GM12878 (cell line): ENCODE data around the gene GJC1. TPM values are rescaled to one million over a fixed set of nuclear protein-coding genes. Genes with fewer than 3 reads are reported as not detected.

Experiments
- ATAC-seq: fragments of 200-7000 bp; cut with Tn5 transposase; 3 replicates; pipeline ENCODE4 v1.9.1; 2020; ENCODE audit warnings: mild to moderate bottlenecking, moderate library complexity
- BruUV-seq: library from RNA; stranded (reverse); fragments of 400-500 nt; replicated peaks from 2 replicates; lab custom pipeline; 2021; lab: Mats Ljungman, UMichigan
- CTCF ChIA-PET: fragments of 300-600 bp; sonication (Branson Sonifier 250); formaldehyde crosslinking; extraction: SDS; loops from one replicate; lab custom pipeline; 2021; ENCODE audit warnings: inconsistent platforms; lab: Yijun Ruan, JAX
- POLR2A ChIA-PET: fragments of 350-600 bp; formaldehyde crosslinking; extraction: SDS; loops from one replicate; lab custom pipeline; 2021; ENCODE audit warnings: inconsistent platforms; lab: Charles Lee
- RAD21 ChIA-PET: fragments of 300-600 bp; sonication (Branson Sonifier 250); formaldehyde crosslinking; loops from one replicate; lab custom pipeline; 2023; ENCODE audit warnings: antibody characterized with exemption; ENCODE audit not compliant: unreplicated experiment; lab: Charles Lee
- SMC1A ChIA-PET: fragments of 300-600 bp; sonication (Branson Sonifier 250); formaldehyde crosslinking; loops from one replicate; lab custom pipeline; 2023; ENCODE audit not compliant: unreplicated experiment, uncharacterized antibody; lab: Charles Lee
- DNase-seq: peaks from one replicate; pipeline ENCODE4 v3.0.0-alpha.2; 2011; ENCODE audit warnings: low read depth, low spot score
- FAIRE-seq: peaks from 3 replicates; lab custom pipeline; 2011; peaks lifted over from hg19 to GRCh38; lab: Jason Lieb, UNC
- H2AFZ ChIP-seq: 2 replicates; pipeline ENCODE4 v1.6.0; 2011; ENCODE audit warnings: low read depth, low read length, control low read depth; ENCODE audit not compliant: control insufficient read depth
- H3K27ac ChIP-seq: 2 replicates; pipeline ENCODE4 v1.5.1; 2011; ENCODE audit warnings: control low read depth; ENCODE audit not compliant: control insufficient read depth, insufficient read depth
- H3K27me3 ChIP-seq, 2 experiments: replicated peaks in 1 of 2; 2 replicates each; pipeline versions ENCODE4 v1.6.0 to v1.6.1; 2011; ENCODE audit warnings: low read length in 1 of 2; ENCODE audit not compliant: control insufficient read depth in 2 of 2, insufficient read depth in 2 of 2
- H3K36me3 ChIP-seq, 2 experiments: 2 replicates each; pipeline ENCODE4 v1.5.1; 2011; ENCODE audit warnings: low read length in 1 of 2; ENCODE audit not compliant: control insufficient read depth in 2 of 2, insufficient read depth in 2 of 2
- H3K4me1 ChIP-seq: 2 replicates; pipeline ENCODE4 v1.6.1; 2011; ENCODE audit warnings: mild to moderate bottlenecking, low read length, moderate library complexity, mixed read lengths; ENCODE audit not compliant: control insufficient read depth, insufficient read depth
- H3K4me2 ChIP-seq: 2 replicates; pipeline ENCODE4 v1.6.0; 2011; ENCODE audit warnings: control low read depth; ENCODE audit not compliant: control insufficient read depth, insufficient read depth
- H3K4me3 ChIP-seq: fragments of 200-600 bp; sonication (generic); 2 replicates; pipeline ENCODE4 v1.5.1; 2016
- H3K79me2 ChIP-seq: 2 replicates; pipeline ENCODE4 v1.6.0; 2011; ENCODE audit warnings: low read length; ENCODE audit not compliant: control insufficient read depth, insufficient read depth
- H3K9ac ChIP-seq: 2 replicates; pipeline ENCODE4 v1.8.0; 2011; ENCODE audit warnings: low read length, control low read depth, mixed read lengths; ENCODE audit not compliant: control insufficient read depth, insufficient read depth
- H3K9me3 ChIP-seq: replicated peaks from 3 replicates; pipeline ENCODE4 v1.5.1; 2011; ENCODE audit warnings: mild to moderate bottlenecking, low read length; ENCODE audit not compliant: control insufficient read depth, insufficient read depth
- H4K20me1 ChIP-seq: 2 replicates; pipeline ENCODE4 v1.6.0; 2011; ENCODE audit not compliant: control insufficient read depth, insufficient read depth
- RAD21 ChIP-seq: IDR thresholded peaks from 2 replicates; pipeline ENCODE4 v1.6.1; 2011; ENCODE audit warnings: mild to moderate bottlenecking, low read depth, low read length, moderate library complexity; ENCODE audit not compliant: insufficient read depth
- SMC3 ChIP-seq: IDR thresholded peaks from 2 replicates; pipeline ENCODE4 v1.6.1; 2011; ENCODE audit warnings: low read length, improper control_type of control experiment, borderline replicate concordance
- SP1 ChIP-seq: IDR thresholded peaks from one replicate; pipeline ENCODE4 v1.6.1; 2011; ENCODE audit warnings: low read depth, low read length
- WGBS: methylation state at CpG from one replicate; pipeline ENCODE4 v1.1.6; 2016; ENCODE audit warnings: low lambda C conversion rate; ENCODE audit not compliant: insufficient replicate concordance, insufficient coverage; ENCODE audit errors: missing lambda C conversion rate; 5-methylcytosine and 5-hydroxymethylcytosine counted together
- in situ Hi-C: fragments of 300-500 bp; cut with MboI; formaldehyde crosslinking; loops from 9 replicates; pipeline ENCODE4 v1.14.3; 2018; ENCODE audit warnings: mixed read lengths
- intact Hi-C: fragments of 100-400 bp; cut with micrococcal nuclease; formaldehyde crosslinking; loops from one replicate; pipeline ENCODE4 v1.14.2; 2022; ENCODE audit not compliant: unreplicated experiment
- polyA plus RNA-seq, 11 experiments: library from polyadenylated mRNA; depleted of rRNA in 4 of 11; unstranded in 6 of 11; stranded (reverse) in 5 of 11; fragments of >200 nt; fragmentation: Nextera tagmentation in 4 of 11; fragmentation: Illumina TruSeq in 1 of 11; extraction: Ambion mirVana in 4 of 11; extraction: Trizol in 1 of 11; gene quantifications; 1 replicate in 1 of 11; 2 replicates in 10 of 11; pipeline versions ENCODE4 v1.2.1 to v1.2.3, GENCODE V29; 2011 to 2016; ENCODE audit warnings: inconsistent platforms in 2 of 11, missing spikeins in 2 of 11, low read depth in 1 of 11
- total RNA-seq, 4 experiments: library from RNA; depleted of rRNA in 3 of 4; stranded (reverse); fragments of >200 nt in 3 of 4; fragmentation: Illumina TruSeq in 1 of 4; extraction: Trizol in 1 of 4; gene quantifications; 2 replicates each; pipeline versions ENCODE4 v1.2.1 to v1.2.3, GENCODE V29; 2013 to 2021
- TF ChIP-seq, protein P1 (sequence below): IDR thresholded peaks from 2 replicates; pipeline ENCODE4 v1.6.1; 2012; ENCODE audit warnings: low read depth, low read length, improper control_type of control experiment
- TF ChIP-seq, protein P2 (sequence below), 3 experiments: IDR thresholded peaks in 2 of 3; conservative IDR thresholded peaks in 1 of 3; 2 replicates each; pipeline ENCODE4 v1.5.1; 2011; ENCODE audit warnings: low read depth in 3 of 3, low read length in 3 of 3, mild to moderate bottlenecking in 3 of 3, control low read depth in 2 of 3, moderate library complexity in 2 of 3, inconsistent platforms in 1 of 3, mixed read lengths in 1 of 3; ENCODE audit not compliant: control insufficient read depth in 2 of 3, insufficient read depth in 1 of 3; ENCODE audit errors: extremely low read depth in 1 of 3
- TF ChIP-seq, protein P3 (sequence below): fragments of 450-650 bp; formaldehyde crosslinking; IDR thresholded peaks from 2 replicates; pipeline ENCODE4 v1.5.0; 2022; ENCODE audit warnings: mild to moderate bottlenecking, missing genetic modification characterization

The GJC1 gene
- total and polyA plus RNA-seq, 10 of the 15 experiments (the other 5 are each of a cell fraction or from before 2014, with no cell fraction given): 0.37 to 3.4 (median 0.90) TPM

DNA sequence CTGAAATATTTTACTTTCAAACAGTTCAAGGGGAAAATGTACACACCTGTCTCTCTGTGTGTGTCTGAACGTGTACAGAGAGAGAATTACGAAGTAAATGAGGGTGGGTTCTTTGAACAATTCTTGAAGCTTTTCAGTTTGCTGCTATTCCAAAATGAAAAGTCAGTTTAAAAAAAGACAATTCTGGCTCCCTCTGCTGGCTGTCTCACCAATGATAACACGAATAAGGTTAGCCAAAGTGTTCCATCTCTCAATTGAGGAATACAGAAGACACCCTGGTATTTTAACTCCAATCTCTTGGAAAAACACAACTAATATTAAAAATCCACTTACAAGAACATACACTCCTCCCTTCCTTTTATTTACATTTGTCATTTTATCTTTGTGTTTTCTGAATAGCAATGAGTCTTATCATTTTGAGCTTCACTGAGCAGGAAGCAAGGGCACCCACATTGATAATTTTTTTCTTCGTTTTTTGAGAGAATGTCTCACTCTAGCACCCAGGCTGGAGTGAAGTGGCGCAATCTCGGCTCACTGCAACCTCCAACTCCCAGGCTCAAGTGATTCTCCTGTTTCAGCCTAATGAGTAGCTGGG lies 48.6 kb upstream of the GJC1 start:
- no peaks in the 10 kb centered on the region for H3K79me2 ChIP-seq
- DNase-seq: no peak
- CTCF ChIA-PET: interaction anchor here (0.6 to 2.5 kb wide), 21 partner anchors 9 to 355 kb away, joined by 3 to 21 read pairs (median 3); partner anchors contain the start of genes ACBD4 and EFTUD2
- TF ChIP-seq, protein P1, sequence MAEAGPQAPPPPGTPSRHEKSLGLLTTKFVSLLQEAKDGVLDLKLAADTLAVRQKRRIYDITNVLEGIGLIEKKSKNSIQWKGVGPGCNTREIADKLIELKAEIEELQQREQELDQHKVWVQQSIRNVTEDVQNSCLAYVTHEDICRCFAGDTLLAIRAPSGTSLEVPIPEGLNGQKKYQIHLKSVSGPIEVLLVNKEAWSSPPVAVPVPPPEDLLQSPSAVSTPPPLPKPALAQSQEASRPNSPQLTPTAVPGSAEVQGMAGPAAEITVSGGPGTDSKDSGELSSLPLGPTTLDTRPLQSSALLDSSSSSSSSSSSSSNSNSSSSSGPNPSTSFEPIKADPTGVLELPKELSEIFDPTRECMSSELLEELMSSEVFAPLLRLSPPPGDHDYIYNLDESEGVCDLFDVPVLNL: no peak
- no peak for TF ChIP-seq SP1
- TF ChIP-seq SMC3: peak; percentile 34; the same call in 1 of the 2 replicates
- TF ChIP-seq, protein P2, sequence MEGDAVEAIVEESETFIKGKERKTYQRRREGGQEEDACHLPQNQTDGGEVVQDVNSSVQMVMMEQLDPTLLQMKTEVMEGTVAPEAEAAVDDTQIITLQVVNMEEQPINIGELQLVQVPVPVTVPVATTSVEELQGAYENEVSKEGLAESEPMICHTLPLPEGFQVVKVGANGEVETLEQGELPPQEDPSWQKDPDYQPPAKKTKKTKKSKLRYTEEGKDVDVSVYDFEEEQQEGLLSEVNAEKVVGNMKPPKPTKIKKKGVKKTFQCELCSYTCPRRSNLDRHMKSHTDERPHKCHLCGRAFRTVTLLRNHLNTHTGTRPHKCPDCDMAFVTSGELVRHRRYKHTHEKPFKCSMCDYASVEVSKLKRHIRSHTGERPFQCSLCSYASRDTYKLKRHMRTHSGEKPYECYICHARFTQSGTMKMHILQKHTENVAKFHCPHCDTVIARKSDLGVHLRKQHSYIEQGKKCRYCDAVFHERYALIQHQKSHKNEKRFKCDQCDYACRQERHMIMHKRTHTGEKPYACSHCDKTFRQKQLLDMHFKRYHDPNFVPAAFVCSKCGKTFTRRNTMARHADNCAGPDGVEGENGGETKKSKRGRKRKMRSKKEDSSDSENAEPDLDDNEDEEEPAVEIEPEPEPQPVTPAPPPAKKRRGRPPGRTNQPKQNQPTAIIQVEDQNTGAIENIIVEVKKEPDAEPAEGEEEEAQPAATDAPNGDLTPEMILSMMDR (IDR thresholded peaks at IDR 0.05 in 2 of 3, conservative IDR thresholded peaks at IDR 0.05 in 1 of 3; ENCODE audit: control insufficient read depth in 2 of 3, extremely low read depth in 1 of 3, insufficient read depth in 1 of 3, low read depth in 3 of 3, low read length in 3 of 3): peak; percentile 43 to 58 (median 45); a peak in 5 of 6 replicates
- TF ChIP-seq, protein P3, sequence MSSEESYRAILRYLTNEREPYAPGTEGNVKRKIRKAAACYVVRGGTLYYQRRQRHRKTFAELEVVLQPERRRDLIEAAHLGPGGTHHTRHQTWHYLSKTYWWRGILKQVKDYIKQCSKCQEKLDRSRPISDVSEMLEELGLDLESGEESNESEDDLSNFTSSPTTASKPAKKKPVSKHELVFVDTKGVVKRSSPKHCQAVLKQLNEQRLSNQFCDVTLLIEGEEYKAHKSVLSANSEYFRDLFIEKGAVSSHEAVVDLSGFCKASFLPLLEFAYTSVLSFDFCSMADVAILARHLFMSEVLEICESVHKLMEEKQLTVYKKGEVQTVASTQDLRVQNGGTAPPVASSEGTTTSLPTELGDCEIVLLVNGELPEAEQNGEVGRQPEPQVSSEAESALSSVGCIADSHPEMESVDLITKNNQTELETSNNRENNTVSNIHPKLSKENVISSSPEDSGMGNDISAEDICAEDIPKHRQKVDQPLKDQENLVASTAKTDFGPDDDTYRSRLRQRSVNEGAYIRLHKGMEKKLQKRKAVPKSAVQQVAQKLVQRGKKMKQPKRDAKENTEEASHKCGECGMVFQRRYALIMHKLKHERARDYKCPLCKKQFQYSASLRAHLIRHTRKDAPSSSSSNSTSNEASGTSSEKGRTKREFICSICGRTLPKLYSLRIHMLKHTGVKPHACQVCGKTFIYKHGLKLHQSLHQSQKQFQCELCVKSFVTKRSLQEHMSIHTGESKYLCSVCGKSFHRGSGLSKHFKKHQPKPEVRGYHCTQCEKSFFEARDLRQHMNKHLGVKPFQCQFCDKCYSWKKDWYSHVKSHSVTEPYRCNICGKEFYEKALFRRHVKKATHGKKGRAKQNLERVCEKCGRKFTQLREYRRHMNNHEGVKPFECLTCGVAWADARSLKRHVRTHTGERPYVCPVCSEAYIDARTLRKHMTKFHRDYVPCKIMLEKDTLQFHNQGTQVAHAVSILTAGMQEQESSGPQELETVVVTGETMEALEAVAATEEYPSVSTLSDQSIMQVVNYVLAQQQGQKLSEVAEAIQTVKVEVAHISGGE (CRISPR knock-in tag): no peak
- peak; percentile 34 for TF ChIP-seq RAD21
- TF ChIP-seq, all 136 proteins: peak for 3
- no peak overlapping the region for H3K27ac ChIP-seq
- no peak for FAIRE-seq
- ChIA-PET RAD21 (interaction anchor here (0.9 to 1.4 kb wide), 3 partner anchors 14 to 103 kb away, joined by 3 to 5 read pairs (median 4); no protein-coding TSS in a partner anchor), POLR2A (no interaction called here), SMC1A (interaction anchor here (0.7 to 1.6 kb wide), 6 partner anchors 19 to 346 kb away, joined by 3 to 4 read pairs (median 3); no protein-coding TSS in a partner anchor)
- H2AFZ ChIP-seq: no peak overlapping the region
- BruUV-seq: no TSS peak
- no peak overlapping the region for H3K4me3 ChIP-seq
- H4K20me1 ChIP-seq: no peaks in the 10 kb centered on the region; the same call in 1 of the 2 replicates
- in situ Hi-C loops (no loop called here), intact Hi-C loops (no loop called here)
- no peaks in the 10 kb centered on the region for H3K4me1 ChIP-seq
- H3K9ac ChIP-seq: no peak overlapping the region
- H3K9me3 ChIP-seq: no peaks in the 10 kb centered on the region
- 48% methylated on average over 6 of the region's 6 CpGs for WGBS
- ATAC-seq: 0 out of 3 replicates have a peak, but pooled peaks have one; percentile 18
- H3K27me3 ChIP-seq: no peaks in the 10 kb centered on the region
- H3K36me3 ChIP-seq: peaks cover 16 to 39% of the 10 kb centered on the region in 2 experiments
- H3K4me2 ChIP-seq: no peak overlapping the region
